Hepatocyte (in vitro differentiated cells): ENCODE measurements around the gene NEK1. TPM values are rescaled to one million over a fixed set of nuclear protein-coding genes. Genes with fewer than 3 reads are reported as not detected.

ENCODE experiments used
- DNase-seq: peaks from one replicate; pipeline ENCODE4 v3.0.0-alpha.2; 2016; ENCODE audit warnings: low spot score
- H2AFZ ChIP-seq: fragments of 200-600 bp; sonication (generic); 2 replicates; pipeline ENCODE4 v1.6.0; 2016; ENCODE audit warnings: antibody characterized with exemption, mild to moderate bottlenecking
- H3K27ac ChIP-seq: fragments of 200-600 bp; sonication (generic); 2 replicates; pipeline ENCODE4 v1.5.1; 2016; ENCODE audit warnings: mild to moderate bottlenecking
- H3K27me3 ChIP-seq: fragments of 200-600 bp; sonication (generic); 2 replicates; pipeline ENCODE4 v1.6.1; 2016
- H3K36me3 ChIP-seq: fragments of 200-600 bp; sonication (generic); replicated peaks from 2 replicates; pipeline ENCODE4 v1.5.1; 2016; ENCODE audit warnings: low read depth; ENCODE audit not compliant: insufficient read depth
- H3K4me1 ChIP-seq: fragments of 200-600 bp; sonication (generic); 2 replicates; pipeline ENCODE4 v1.5.1; 2016; ENCODE audit warnings: mild to moderate bottlenecking, moderate library complexity; ENCODE audit not compliant: insufficient read depth
- H3K4me2 ChIP-seq: fragments of 200-600 bp; sonication (generic); 2 replicates; pipeline ENCODE4 v1.6.0; 2016
- H3K4me3 ChIP-seq: fragments of 200-600 bp; sonication (generic); 2 replicates; pipeline ENCODE4 v1.5.1; 2016; ENCODE audit warnings: mild to moderate bottlenecking
- H3K79me2 ChIP-seq: fragments of 200-600 bp; sonication (generic); 2 replicates; pipeline ENCODE4 v1.6.0; 2017; ENCODE audit warnings: mild to moderate bottlenecking
- H3K9me2 ChIP-seq: fragments of 200-600 bp; sonication (generic); replicated peaks from 2 replicates; pipeline ENCODE4 v1.6.0; 2017; ENCODE audit warnings: mild to moderate bottlenecking; ENCODE audit not compliant: insufficient read depth
- H3K9me3 ChIP-seq: fragments of 200-600 bp; sonication (generic); 2 replicates; pipeline ENCODE4 v1.5.1; 2016; ENCODE audit warnings: low read depth, mild to moderate bottlenecking
- H4K20me1 ChIP-seq: fragments of 200-600 bp; sonication (generic); 2 replicates; pipeline ENCODE4 v1.6.0; 2016; ENCODE audit warnings: mild to moderate bottlenecking; ENCODE audit not compliant: insufficient read depth, poor library complexity, severe bottlenecking
- EZH2 ChIP-seq: fragments of 200-600 bp; sonication (generic); IDR thresholded peaks from 2 replicates; pipeline ENCODE4 v1.6.1; 2016; ENCODE audit warnings: antibody characterized with exemption, mild to moderate bottlenecking, borderline replicate concordance
- EZH2phosphoT487 ChIP-seq: fragments of 200-600 bp; sonication (generic); IDR thresholded peaks from one replicate; pipeline ENCODE4 v1.6.1; 2018; ENCODE audit warnings: antibody characterized with exemption, mild to moderate bottlenecking, low read depth, moderate library complexity; ENCODE audit not compliant: unreplicated experiment, severe bottlenecking
- WGBS: methylation state at CpG from one replicate; pipeline ENCODE4 v1.1.6; 2016; ENCODE audit warnings: low lambda C conversion rate; ENCODE audit errors: missing lambda C conversion rate; 5-methylcytosine and 5-hydroxymethylcytosine counted together
- polyA plus RNA-seq: library from polyadenylated mRNA; unstranded; fragments of >200 nt; fragmentation: Nextera tagmentation; extraction: Ambion mirVana; gene quantifications from 2 replicates; pipeline ENCODE4 v1.2.1, GENCODE V29; 2016
- total RNA-seq: library from RNA; depleted of rRNA; stranded (reverse); fragments of >200 nt; gene quantifications from 2 replicates; pipeline ENCODE4 v1.2.3, GENCODE V29; 2014
- TF ChIP-seq, protein P1 (sequence below): fragments of 200-600 bp; sonication (generic); IDR thresholded peaks from 2 replicates; pipeline ENCODE4 v1.5.1; 2016; ENCODE audit warnings: antibody characterized with exemption, mild to moderate bottlenecking; ENCODE audit not compliant: poor library complexity

NEK1 gene
- total and polyA plus RNA-seq, 2 experiments from 2014 or later = 7.8 to 10.4 TPM

DNA sequence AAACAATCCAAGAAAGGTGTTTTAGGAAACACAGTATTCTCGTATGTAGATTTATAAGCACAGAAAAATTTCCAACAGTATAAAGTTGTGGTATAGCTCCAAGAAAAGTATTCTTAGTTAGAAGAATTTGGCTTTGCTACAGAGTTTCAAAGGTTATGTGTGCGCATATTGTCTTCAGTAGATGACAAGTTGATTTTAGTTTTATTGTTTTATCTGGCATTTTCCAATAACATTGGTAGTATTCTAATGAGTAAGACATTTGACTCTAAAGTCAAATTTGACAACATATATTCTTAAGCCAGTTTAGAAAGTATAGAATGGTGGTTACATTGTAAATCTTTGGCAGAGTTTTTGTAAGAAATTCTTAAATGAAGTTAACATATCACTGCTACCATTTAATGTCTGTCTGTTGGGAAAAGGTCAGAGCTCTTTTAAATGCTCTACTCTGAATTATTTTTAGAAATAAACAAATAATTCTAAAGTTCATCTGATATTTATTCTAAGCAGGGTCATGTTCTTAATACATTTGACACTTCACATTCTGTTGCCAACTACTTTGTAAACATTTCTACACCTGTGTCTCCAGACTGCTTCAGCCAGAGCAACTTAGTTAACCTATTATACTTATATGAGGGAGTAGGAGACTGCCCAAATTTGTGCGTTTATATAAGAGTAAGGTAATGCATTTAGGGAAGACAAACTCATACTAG lies 38.0 kb upstream of the NEK1 start:
- Histone ChIP-seq H3K4me3 (no peak overlapping the region), H3K9me3 (no peaks in the 10 kb centered on the region), H3K27ac (peak overlapping the region; percentile 6), H4K20me1 (no peaks in the 10 kb centered on the region), H3K27me3 (no peaks in the 10 kb centered on the region), H3K4me1 (peaks cover 18% of the 10 kb centered on the region), H3K36me3 (no peaks in the 10 kb centered on the region), H2AFZ (no peak overlapping the region), H3K4me2 (peak overlapping the region; percentile 6), H3K79me2 (peaks cover 65% of the 10 kb centered on the region), H3K9me2 (no peaks in the 10 kb centered on the region)
- no peak for DNase-seq
- no peak for TF ChIP-seq EZH2phosphoT487
- TF ChIP-seq EZH2 = no peak
- TF ChIP-seq, protein P1, sequence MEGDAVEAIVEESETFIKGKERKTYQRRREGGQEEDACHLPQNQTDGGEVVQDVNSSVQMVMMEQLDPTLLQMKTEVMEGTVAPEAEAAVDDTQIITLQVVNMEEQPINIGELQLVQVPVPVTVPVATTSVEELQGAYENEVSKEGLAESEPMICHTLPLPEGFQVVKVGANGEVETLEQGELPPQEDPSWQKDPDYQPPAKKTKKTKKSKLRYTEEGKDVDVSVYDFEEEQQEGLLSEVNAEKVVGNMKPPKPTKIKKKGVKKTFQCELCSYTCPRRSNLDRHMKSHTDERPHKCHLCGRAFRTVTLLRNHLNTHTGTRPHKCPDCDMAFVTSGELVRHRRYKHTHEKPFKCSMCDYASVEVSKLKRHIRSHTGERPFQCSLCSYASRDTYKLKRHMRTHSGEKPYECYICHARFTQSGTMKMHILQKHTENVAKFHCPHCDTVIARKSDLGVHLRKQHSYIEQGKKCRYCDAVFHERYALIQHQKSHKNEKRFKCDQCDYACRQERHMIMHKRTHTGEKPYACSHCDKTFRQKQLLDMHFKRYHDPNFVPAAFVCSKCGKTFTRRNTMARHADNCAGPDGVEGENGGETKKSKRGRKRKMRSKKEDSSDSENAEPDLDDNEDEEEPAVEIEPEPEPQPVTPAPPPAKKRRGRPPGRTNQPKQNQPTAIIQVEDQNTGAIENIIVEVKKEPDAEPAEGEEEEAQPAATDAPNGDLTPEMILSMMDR = no peak
- 89% methylated on average over 3 of the region's 3 CpGs for WGBS

- 87% methylated on average over 7 of the region's 7 CpGs for WGBS
- TF ChIP-seq EZH2phosphoT487 (no peak), EZH2 (no peak)
- TF ChIP-seq, protein P1 = no peak
- no peak overlapping the region for H3K4me3 ChIP-seq
- H3K36me3 ChIP-seq = no peaks in the 10 kb centered on the region
- peak overlapping the region; percentile 6 for H3K27ac ChIP-seq
- peak overlapping the region; percentile 6 for H3K4me2 ChIP-seq
- H3K27me3 ChIP-seq = no peaks in the 10 kb centered on the region
- H4K20me1 ChIP-seq = no peaks in the 10 kb centered on the region
- H3K79me2 ChIP-seq = peaks cover 59% of the 10 kb centered on the region
- no peak overlapping the region for H2AFZ ChIP-seq
- no peak for DNase-seq
- peaks cover 19% of the 10 kb centered on the region for H3K4me1 ChIP-seq
- no peaks in the 10 kb centered on the region for H3K9me2 ChIP-seq
- H3K9me3 ChIP-seq = no peaks in the 10 kb centered on the region
Observed at GRCh38 chr4:169649545-169650226, 37.3 kb upstream of the NEK1 start.

DNA sequence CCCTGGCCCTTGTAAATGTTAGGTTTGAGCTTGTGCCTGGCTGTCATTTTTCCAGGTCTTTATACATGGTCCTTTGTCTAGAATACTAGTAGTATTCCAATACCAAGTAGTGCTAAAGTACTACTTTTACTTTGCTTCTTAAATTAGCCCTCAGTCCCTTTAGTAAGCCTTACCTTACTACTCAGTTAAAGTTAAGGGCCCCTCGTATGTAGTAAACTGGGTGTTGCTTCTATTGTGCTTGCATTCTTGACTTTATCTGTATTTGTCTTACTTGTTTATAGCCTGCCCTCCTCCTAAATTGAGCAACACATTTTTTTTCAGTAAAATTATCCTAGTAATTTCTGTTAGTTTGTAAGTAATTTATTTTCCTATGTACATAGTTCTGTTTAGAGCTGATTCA lies 33.2 kb upstream of the NEK1 start:
- H3K27ac ChIP-seq = no peak overlapping the region
- no peaks in the 10 kb centered on the region for H3K27me3 ChIP-seq
- H3K4me1 ChIP-seq = peaks cover 19% of the 10 kb centered on the region
- WGBS = 66% methylated on average over 1 of the region's 1 CpG
- H3K4me3 ChIP-seq = no peak overlapping the region
- no peaks in the 10 kb centered on the region for H3K36me3 ChIP-seq
- DNase-seq = no peak
- no peak overlapping the region for H3K4me2 ChIP-seq
- H3K9me3 ChIP-seq = no peaks in the 10 kb centered on the region
- H4K20me1 ChIP-seq = no peaks in the 10 kb centered on the region
- H3K9me2 ChIP-seq = no peaks in the 10 kb centered on the region
- H3K79me2 ChIP-seq = peaks cover 30% of the 10 kb centered on the region
- H2AFZ ChIP-seq = no peak overlapping the region
- TF ChIP-seq, protein P1 = no peak
- TF ChIP-seq EZH2 (no peak), EZH2phosphoT487 (no peak)
